ENCODE measurements around the gene ZNRF2. TPM values are rescaled to one million over a fixed set of nuclear protein-coding genes. Genes with fewer than 3 reads are reported as not detected.

Gene ZNRF2
- polyA plus RNA-seq, 1 of the 3 experiments (the other 2 are of a cell fraction), result 4.0 TPM

DNA sequence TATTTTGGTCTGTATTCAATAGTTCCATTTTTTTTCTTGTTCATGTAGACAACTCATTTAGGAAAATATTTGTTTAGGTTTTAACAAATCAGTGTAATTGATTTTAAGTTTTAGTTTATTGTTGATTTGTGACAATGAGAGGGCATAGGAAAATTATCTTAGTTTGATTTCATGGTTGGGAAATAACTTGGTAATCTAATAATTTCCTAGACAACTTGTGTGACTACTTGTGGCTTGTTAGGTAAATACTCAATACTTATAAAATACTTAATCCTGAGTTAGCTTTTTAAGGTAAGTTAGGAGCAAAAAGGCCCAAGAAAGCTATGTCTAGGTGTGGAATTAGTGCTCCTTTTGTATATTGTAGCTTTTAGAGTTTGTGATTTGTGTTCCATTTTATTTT lies 65.4 kb downstream of the ZNRF2 start:
- no peak for DNase-seq
- Histone ChIP-seq H3K4me2 (no peak overlapping the region), H3F3A (replicated peaks; ENCODE audit: insufficient read depth) (peaks cover 34% of the 10 kb centered on the region), H3K27ac (ENCODE audit: low read depth in 2 of 2, low read length in 1 of 2) (no peak overlapping the region), H3K4me3 (ENCODE audit: low read depth in 2 of 2, low read length in 1 of 2) (no peak overlapping the region), H4K20me1 (ENCODE audit: insufficient read depth) (no peaks in the 10 kb centered on the region), H2AFZ (ENCODE audit: low read depth) (no peak overlapping the region), H3K9me3 (no peaks in the 10 kb centered on the region), H3K36me3 (replicated peaks in 1 of 2; ENCODE audit: control insufficient read depth in 1 of 2, insufficient read depth in 2 of 2, low read length in 1 of 2) (no peaks in the 10 kb centered on the region), H3K4me1 (ENCODE audit: control insufficient read depth in 1 of 2, insufficient read depth in 2 of 2, low read depth in 1 of 2, low read length in 1 of 2) (peaks cover 9 to 32% of the 10 kb centered on the region in 2 experiments; a peak in 2 of 4 replicates), H3K79me2 (ENCODE audit: insufficient read depth) (peaks cover 61% of the 10 kb centered on the region), H3K9me2 (no peaks in the 10 kb centered on the region), H3K27me3 (ENCODE audit: insufficient read depth) (no peaks in the 10 kb centered on the region), H3K9ac (no peak overlapping the region)
- ChIA-PET POLR2A (no interaction called here), CTCF (interaction anchor here (0.7 to 1.6 kb wide), 7 partner anchors 9 to 427 kb away, joined by 3 to 6 read pairs (median 3); no protein-coding TSS in a partner anchor)
- TF ChIP-seq RAD21 (IDR thresholded peaks at IDR 0.05; ENCODE audit: low read length) (no peak), MEF2A (IDR thresholded peaks at IDR 0.05; ENCODE audit: borderline replicate concordance, low read depth) (no peak), SMC3 (IDR thresholded peaks at IDR 0.05; ENCODE audit: low read depth, low read length) (no peak), CHD2 (IDR thresholded peaks at IDR 0.05; ENCODE audit: low read length, partially characterized antibody) (no peak), SIN3A (IDR thresholded peaks at IDR 0.05; ENCODE audit: borderline replicate concordance, low read depth, low read length) (no peak), NFIC (IDR thresholded peaks at IDR 0.05; ENCODE audit: borderline replicate concordance) (no peak), MXI1 (IDR thresholded peaks at IDR 0.05; ENCODE audit: low read depth, low read length) (no peak), FOXM1 (IDR thresholded peaks at IDR 0.05; ENCODE audit: low read depth) (no peak), TAF1 (IDR thresholded peaks at IDR 0.05; ENCODE audit: borderline replicate concordance, low read depth, low read length) (no peak)
- TF ChIP-seq, protein P1, sequence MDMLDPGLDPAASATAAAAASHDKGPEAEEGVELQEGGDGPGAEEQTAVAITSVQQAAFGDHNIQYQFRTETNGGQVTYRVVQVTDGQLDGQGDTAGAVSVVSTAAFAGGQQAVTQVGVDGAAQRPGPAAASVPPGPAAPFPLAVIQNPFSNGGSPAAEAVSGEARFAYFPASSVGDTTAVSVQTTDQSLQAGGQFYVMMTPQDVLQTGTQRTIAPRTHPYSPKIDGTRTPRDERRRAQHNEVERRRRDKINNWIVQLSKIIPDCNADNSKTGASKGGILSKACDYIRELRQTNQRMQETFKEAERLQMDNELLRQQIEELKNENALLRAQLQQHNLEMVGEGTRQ (IDR thresholded peaks at IDR 0.05; ENCODE audit: borderline replicate concordance, low read depth, low read length), result no peak
- TF ChIP-seq, protein P2, sequence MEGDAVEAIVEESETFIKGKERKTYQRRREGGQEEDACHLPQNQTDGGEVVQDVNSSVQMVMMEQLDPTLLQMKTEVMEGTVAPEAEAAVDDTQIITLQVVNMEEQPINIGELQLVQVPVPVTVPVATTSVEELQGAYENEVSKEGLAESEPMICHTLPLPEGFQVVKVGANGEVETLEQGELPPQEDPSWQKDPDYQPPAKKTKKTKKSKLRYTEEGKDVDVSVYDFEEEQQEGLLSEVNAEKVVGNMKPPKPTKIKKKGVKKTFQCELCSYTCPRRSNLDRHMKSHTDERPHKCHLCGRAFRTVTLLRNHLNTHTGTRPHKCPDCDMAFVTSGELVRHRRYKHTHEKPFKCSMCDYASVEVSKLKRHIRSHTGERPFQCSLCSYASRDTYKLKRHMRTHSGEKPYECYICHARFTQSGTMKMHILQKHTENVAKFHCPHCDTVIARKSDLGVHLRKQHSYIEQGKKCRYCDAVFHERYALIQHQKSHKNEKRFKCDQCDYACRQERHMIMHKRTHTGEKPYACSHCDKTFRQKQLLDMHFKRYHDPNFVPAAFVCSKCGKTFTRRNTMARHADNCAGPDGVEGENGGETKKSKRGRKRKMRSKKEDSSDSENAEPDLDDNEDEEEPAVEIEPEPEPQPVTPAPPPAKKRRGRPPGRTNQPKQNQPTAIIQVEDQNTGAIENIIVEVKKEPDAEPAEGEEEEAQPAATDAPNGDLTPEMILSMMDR (IDR thresholded peaks at IDR 0.05), result no peak
- TF ChIP-seq, protein P3, sequence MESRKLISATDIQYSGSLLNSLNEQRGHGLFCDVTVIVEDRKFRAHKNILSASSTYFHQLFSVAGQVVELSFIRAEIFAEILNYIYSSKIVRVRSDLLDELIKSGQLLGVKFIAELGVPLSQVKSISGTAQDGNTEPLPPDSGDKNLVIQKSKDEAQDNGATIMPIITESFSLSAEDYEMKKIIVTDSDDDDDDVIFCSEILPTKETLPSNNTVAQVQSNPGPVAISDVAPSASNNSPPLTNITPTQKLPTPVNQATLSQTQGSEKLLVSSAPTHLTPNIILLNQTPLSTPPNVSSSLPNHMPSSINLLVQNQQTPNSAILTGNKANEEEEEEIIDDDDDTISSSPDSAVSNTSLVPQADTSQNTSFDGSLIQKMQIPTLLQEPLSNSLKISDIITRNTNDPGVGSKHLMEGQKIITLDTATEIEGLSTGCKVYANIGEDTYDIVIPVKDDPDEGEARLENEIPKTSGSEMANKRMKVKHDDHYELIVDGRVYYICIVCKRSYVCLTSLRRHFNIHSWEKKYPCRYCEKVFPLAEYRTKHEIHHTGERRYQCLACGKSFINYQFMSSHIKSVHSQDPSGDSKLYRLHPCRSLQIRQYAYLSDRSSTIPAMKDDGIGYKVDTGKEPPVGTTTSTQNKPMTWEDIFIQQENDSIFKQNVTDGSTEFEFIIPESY (IDR thresholded peaks at IDR 0.05; ENCODE audit: borderline replicate concordance, low read depth), result no peak
- TF ChIP-seq, protein P4, sequence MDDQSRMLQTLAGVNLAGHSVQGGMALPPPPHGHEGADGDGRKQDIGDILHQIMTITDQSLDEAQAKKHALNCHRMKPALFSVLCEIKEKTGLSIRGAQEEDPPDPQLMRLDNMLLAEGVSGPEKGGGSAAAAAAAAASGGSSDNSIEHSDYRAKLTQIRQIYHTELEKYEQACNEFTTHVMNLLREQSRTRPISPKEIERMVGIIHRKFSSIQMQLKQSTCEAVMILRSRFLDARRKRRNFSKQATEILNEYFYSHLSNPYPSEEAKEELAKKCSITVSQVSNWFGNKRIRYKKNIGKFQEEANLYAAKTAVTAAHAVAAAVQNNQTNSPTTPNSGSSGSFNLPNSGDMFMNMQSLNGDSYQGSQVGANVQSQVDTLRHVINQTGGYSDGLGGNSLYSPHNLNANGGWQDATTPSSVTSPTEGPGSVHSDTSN (IDR thresholded peaks at IDR 0.05), result no peak
- TF ChIP-seq, protein P5, sequence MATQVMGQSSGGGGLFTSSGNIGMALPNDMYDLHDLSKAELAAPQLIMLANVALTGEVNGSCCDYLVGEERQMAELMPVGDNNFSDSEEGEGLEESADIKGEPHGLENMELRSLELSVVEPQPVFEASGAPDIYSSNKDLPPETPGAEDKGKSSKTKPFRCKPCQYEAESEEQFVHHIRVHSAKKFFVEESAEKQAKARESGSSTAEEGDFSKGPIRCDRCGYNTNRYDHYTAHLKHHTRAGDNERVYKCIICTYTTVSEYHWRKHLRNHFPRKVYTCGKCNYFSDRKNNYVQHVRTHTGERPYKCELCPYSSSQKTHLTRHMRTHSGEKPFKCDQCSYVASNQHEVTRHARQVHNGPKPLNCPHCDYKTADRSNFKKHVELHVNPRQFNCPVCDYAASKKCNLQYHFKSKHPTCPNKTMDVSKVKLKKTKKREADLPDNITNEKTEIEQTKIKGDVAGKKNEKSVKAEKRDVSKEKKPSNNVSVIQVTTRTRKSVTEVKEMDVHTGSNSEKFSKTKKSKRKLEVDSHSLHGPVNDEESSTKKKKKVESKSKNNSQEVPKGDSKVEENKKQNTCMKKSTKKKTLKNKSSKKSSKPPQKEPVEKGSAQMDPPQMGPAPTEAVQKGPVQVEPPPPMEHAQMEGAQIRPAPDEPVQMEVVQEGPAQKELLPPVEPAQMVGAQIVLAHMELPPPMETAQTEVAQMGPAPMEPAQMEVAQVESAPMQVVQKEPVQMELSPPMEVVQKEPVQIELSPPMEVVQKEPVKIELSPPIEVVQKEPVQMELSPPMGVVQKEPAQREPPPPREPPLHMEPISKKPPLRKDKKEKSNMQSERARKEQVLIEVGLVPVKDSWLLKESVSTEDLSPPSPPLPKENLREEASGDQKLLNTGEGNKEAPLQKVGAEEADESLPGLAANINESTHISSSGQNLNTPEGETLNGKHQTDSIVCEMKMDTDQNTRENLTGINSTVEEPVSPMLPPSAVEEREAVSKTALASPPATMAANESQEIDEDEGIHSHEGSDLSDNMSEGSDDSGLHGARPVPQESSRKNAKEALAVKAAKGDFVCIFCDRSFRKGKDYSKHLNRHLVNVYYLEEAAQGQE (IDR thresholded peaks at IDR 0.05; ENCODE audit: low read depth, low read length), result no peak
